ENCODE results near the gene SLC17A2.

The SLC17A2 gene

DNA sequence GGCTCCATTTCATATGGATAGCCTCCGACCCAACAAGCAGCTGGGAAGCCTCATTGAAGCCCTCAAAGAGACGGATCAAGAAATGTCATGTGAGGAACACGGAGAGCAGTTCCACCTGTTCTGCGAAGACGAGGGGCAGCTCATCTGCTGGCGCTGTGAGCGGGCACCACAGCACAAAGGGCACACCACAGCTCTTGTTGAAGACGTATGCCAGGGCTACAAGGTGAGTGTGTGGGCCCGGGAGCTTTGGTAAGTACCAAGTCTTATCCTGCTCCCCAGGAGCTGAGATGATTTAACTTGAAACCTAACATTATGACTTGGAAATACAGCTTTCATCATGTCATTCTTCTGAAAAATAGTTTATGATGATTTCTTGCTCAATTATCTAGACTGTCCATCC is 36.2 kb upstream of the SLC17A2 start:
- CTCF ChIA-PET = interaction anchor here (0.6 to 1.9 kb wide), 3 partner anchors 16 to 97 kb away, joined by 3 to 12 read pairs (median 3); no protein-coding TSS in a partner anchor
- Histone ChIP-seq H3K4me3 (ENCODE audit: low read depth, low read length) (no peak overlapping the region), H3K4me1 (ENCODE audit: control insufficient read depth, insufficient read depth, low read length) (peaks cover 12% of the 10 kb centered on the region; the same call in 1 of the 2 replicates), H3K9me3 (ENCODE audit: control insufficient read depth, insufficient read depth, low read depth, low read length) (no peaks in the 10 kb centered on the region), H3K36me3 (ENCODE audit: control insufficient read depth in 2 of 2, insufficient read depth in 1 of 2, low read length in 2 of 2) (peaks cover 11 to 64% of the 10 kb centered on the region in 2 experiments), H3K27ac (ENCODE audit: extremely low read depth, low read depth, low read length) (no peak overlapping the region)
- TF ChIP-seq ZNF843 (tag by site-specific recombination; IDR thresholded peaks at IDR 0.05) (no peak), ZNF548 (tag by site-specific recombination; IDR thresholded peaks at IDR 0.05) (no peak)
- POLR2A ChIA-PET = interaction anchor here (1.5 kb wide), 1 partner anchor 20 kb away, joined by 4 read pairs; no protein-coding TSS in a partner anchor

GRCh38 chr6:25965058-25965457 is 34.6 kb upstream of the SLC17A2 start:
- peaks cover 6 to 47% of the 10 kb centered on the region in 2 experiments for H3K36me3 ChIP-seq (ENCODE audit: control insufficient read depth in 2 of 2, insufficient read depth in 1 of 2, low read length in 2 of 2)
- peaks cover 12% of the 10 kb centered on the region; the same call in 1 of the 2 replicates for H3K4me1 ChIP-seq (ENCODE audit: control insufficient read depth, insufficient read depth, low read length)
- no peaks in the 10 kb centered on the region for H3K9me3 ChIP-seq (ENCODE audit: control insufficient read depth, insufficient read depth, low read depth, low read length)
- ChIA-PET CTCF (interaction anchor here (0.9 to 1.9 kb wide), 2 partner anchors 26 to 28 kb away, joined by 3 to 12 read pairs; no protein-coding TSS in a partner anchor), POLR2A (interaction anchor here (1.5 kb wide), 1 partner anchor 22 kb away, joined by 4 read pairs; no protein-coding TSS in a partner anchor)
- H3K27ac ChIP-seq (ENCODE audit: extremely low read depth, low read depth, low read length) = no peak overlapping the region
- TF ChIP-seq ZBTB7A (tag by site-specific recombination; IDR thresholded peaks at IDR 0.05; ENCODE audit: low read depth) (no peak), ZNF140 (tag by site-specific recombination; IDR thresholded peaks at IDR 0.05) (no peak), SCRT2 (tag by site-specific recombination; IDR thresholded peaks at IDR 0.05) (no peak), ZNF157 (tag by site-specific recombination; IDR thresholded peaks at IDR 0.05) (no peak), CTCF (tag by site-specific recombination; IDR thresholded peaks at IDR 0.05) (no peak), ZNF394 (tag by site-specific recombination; IDR thresholded peaks at IDR 0.05; ENCODE audit: borderline replicate concordance) (no peak), SP3 (tag by site-specific recombination; IDR thresholded peaks at IDR 0.05) (no peak), ZNF19 (tag by site-specific recombination; IDR thresholded peaks at IDR 0.05; ENCODE audit: low read depth) (no peak), PRDM10 (tag by site-specific recombination; IDR thresholded peaks at IDR 0.05) (no peak), ZNF610 (tag by site-specific recombination; IDR thresholded peaks at IDR 0.05; ENCODE audit: borderline replicate concordance) (no peak), ZNF112 (tag by site-specific recombination; IDR thresholded peaks at IDR 0.05) (no peak), ZNF48 (tag by site-specific recombination; IDR thresholded peaks at IDR 0.05) (no peak), ZEB2 (tag by site-specific recombination; IDR thresholded peaks at IDR 0.05) (no peak), HIC1 (tag by site-specific recombination; IDR thresholded peaks at IDR 0.05) (no peak)
- TF ChIP-seq, protein P1, sequence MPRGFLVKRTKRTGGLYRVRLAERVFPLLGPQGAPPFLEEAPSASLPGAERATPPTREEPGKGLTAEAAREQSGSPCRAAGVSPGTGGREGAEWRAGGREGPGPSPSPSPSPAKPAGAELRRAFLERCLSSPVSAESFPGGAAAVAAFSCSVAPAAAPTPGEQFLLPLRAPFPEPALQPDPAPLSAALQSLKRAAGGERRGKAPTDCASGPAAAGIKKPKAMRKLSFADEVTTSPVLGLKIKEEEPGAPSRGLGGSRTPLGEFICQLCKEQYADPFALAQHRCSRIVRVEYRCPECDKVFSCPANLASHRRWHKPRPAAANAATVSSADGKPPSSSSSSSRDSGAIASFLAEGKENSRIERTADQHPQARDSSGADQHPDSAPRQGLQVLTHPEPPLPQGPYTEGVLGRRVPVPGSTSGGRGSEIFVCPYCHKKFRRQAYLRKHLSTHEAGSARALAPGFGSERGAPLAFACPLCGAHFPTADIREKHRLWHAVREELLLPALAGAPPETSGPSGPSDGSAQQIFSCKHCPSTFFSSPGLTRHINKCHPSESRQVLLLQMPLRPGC (tag by site-specific recombination; IDR thresholded peaks at IDR 0.05) = no peak
- TF ChIP-seq, protein P2, sequence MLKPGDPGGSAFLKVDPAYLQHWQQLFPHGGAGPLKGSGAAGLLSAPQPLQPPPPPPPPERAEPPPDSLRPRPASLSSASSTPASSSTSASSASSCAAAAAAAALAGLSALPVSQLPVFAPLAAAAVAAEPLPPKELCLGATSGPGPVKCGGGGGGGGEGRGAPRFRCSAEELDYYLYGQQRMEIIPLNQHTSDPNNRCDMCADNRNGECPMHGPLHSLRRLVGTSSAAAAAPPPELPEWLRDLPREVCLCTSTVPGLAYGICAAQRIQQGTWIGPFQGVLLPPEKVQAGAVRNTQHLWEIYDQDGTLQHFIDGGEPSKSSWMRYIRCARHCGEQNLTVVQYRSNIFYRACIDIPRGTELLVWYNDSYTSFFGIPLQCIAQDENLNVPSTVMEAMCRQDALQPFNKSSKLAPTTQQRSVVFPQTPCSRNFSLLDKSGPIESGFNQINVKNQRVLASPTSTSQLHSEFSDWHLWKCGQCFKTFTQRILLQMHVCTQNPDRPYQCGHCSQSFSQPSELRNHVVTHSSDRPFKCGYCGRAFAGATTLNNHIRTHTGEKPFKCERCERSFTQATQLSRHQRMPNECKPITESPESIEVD (tag by site-specific recombination; IDR thresholded peaks at IDR 0.05) = no peak
- TF ChIP-seq, protein P3, sequence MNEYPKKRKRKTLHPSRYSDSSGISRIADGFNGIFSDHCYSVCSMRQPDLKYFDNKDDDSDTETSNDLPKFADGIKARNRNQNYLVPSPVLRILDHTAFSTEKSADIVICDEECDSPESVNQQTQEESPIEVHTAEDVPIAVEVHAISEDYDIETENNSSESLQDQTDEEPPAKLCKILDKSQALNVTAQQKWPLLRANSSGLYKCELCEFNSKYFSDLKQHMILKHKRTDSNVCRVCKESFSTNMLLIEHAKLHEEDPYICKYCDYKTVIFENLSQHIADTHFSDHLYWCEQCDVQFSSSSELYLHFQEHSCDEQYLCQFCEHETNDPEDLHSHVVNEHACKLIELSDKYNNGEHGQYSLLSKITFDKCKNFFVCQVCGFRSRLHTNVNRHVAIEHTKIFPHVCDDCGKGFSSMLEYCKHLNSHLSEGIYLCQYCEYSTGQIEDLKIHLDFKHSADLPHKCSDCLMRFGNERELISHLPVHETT (tag by site-specific recombination; IDR thresholded peaks at IDR 0.05) = no peak
- TF ChIP-seq, protein P4, sequence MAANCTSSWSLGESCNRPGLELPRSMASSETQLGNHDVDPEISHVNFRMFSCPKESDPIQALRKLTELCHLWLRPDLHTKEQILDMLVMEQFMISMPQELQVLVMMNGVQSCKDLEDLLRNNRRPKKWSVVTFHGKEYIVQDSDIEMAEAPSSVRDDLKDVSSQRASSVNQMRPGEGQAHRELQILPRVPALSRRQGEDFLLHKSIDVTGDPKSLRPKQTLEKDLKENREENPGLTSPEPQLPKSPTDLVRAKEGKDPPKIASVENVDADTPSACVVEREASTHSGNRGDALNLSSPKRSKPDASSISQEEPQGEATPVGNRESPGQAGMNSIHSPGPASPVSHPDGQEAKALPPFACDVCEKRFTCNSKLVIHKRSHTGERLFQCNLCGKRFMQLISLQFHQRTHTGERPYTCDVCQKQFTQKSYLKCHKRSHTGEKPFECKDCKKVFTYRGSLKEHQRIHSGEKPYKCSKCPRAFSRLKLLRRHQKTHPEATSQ (tag by site-specific recombination; IDR thresholded peaks at IDR 0.05) = no peak
- no peak overlapping the region for H3K4me3 ChIP-seq (ENCODE audit: low read depth, low read length)
